Measurements from ENCODE around the gene IMPDH2. TPM values are rescaled to one million over a fixed set of nuclear protein-coding genes. Genes with fewer than 3 reads are reported as not detected.
A peak's percentile ranks its signal among the peaks of the same experiment; 100 is the strongest.

The IMPDH2 gene
- 10 to 100 TPM; 60.2 to 71.3 TPM for total RNA-seq
- long read RNA-seq, transcript IMPDH2-201 (14 exons, 1,643 nt), result major isoform, 94 of 170 reads
- long read RNA-seq, partial matches to known transcripts, result 4 of 170 reads
- long read RNA-seq, other reads (novel, unspliced or antisense), result 72 of 170 reads

DNA sequence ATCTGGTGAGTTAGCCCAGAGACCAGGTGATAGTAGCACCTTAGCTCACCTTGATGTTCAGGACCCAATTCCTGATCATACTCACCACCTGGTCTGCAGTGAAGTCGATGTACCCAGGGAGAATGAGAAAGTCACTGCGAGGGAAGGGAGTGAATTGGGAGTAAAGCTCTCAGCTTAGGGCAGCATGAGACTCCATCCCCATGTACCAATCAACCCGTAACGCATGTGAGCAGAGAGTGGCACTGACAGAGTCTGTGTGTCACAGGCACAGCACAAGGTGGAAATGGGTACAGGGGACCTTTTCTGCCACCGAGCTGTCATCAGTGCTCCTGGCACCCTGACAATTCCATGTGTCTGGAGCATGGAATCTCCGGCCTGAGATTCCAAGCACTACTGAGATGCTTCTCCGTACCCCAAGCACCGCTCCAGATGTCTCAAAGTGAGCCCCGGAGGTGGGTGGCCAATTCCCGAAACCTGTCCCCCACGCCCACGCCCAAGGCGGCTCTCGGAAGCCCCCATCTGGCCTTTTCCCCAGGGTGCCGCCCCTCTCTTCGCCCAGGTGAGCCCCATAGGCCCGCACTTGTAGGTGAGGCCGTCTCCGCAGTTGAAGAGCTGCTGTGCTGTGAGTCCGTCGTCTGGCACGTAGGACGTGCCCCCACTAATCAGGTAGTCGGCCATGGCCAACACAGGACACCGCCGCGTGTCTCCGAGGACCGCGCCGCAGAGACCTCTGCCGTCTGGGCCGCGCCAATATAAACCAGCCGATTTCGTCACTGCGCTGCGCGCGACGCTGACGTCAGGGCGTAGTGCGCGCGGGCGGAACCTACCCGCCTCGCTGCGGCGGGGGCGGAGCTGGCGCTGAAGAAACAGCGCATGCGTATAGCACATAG is at the start of gene IMPDH2:
Gene IMPDH2, minus strand, starts transcription at position 726 of the 890 bp plus-strand sequence. Its CDS starts 48 bp downstream, at position 678.
- intact Hi-C loops (cut with DNase I), result no loop called here
- DNase-seq, result peak; percentile 95

DNA sequence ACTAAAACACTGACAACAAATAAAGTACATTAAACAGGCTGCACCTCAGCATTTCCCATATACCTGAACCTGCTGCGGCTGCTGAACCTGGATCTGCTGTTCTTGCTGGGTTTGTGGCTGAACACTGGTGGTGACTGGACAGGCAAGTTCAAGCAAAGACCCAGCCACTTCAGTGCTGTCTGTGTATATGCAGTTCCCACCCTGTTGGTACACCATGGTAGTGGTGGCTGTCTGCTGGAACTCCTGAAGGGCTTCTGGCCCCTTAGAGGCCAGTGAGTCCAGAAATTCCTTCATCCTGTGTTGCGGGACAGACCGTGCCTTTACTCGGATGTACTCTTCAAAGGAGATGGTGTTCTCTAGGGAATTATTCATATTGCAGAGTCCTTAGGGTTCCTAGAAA is 47.4 kb upstream of the IMPDH2 start:
- ATAC-seq (no peak), DNase-seq (no peak)
- intact Hi-C loops (cut with DNase I), result no loop called here

More for the DNA sequence above, at the start of gene IMPDH2:
- peak; percentile 92 to 97 for ATAC-seq

DNA sequence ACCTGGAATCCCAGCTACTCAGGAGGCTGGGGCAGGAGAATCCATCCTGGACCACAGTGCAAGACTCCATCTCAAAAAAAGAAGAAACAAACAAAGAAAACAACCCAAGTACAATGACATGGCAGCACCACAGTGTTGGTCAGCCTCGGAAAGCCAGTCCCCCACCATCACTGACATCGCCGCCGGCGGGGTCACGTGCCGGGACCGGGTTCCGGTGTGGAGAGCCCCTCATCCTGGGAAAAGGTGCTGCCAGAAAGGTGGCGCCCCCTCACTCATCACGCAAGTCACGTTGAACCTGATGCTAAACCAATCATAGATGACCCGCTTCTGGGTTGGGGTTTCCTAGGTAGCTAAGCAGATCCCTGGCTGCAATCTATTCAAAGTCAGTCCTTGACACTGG is 46.9 kb upstream of the IMPDH2 start:
- no peak for ATAC-seq
- intact Hi-C loops (cut with DNase I), result no loop called here
- no peak for DNase-seq

DNA sequence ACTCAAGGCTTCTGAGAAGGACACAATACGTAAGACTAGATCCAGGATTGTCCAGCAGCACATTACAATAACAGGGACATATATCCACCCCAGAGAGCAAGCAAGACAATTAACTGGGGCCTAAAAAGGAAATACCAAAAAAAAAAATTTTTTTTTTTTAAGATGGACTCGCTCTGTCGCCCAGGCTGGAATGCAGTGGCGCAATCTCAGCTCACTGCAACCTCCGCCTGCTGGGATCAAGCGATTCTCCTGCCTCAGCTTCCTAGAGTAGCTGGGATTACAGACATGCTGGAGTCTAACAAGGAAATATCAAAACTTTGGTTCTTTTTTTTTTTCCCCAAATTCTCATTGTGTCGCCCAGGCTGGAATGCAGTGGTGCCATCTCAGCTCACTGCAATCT is 28.8 kb upstream of the IMPDH2 start:
- intact Hi-C loops (cut with DNase I), result no loop called here
- ATAC-seq, result no peak
- DNase-seq, result no peak

DNA sequence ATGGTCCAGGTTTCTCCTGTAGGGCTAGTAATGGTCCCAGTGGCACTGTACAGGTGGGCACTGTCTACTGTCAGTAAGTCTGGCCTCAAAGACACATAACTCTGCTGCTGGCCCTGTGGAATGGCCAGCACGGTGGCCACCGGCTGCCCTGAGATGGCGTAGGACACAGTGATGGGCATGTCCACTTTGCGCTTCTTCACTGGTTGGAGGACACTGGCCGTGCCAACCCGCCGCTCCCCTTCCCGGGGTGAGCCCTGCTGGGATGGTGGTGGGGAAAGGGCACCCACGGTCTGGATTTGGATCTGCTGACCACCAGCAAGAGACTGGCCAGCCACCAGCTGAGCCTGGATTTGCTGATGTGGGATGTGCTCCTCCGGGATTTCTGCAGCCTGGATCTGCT is 28.1 kb upstream of the IMPDH2 start:
- DNase-seq, result no peak
- intact Hi-C loops (cut with DNase I), result no loop called here
- ATAC-seq, result no peak

DNA sequence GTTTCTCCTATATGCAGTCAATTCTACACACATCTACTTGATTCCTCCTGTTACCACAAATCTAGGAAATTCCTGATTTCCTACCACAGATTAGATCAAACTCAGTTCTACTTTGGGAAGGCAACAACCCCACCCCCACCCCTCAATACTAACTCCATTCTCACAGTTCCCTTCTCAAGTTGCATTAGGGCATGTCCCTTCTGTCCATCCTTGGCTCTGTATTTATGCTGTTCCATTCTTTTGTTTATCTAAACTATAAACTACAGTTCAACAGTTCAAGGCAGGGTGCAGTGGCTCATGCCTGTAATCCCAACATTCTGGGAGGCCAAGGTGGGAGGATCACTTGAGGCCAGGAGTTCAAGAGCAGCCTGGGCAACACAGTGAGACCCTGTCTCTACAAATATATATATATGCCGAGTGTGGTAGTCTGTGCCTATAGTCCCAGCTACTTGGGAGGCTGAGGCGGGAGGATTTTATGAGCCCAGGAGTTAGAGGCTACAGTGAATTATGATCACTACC is 25.2 kb upstream of the IMPDH2 start:
- intact Hi-C loops (cut with DNase I), result no loop called here
- ATAC-seq (no peak), DNase-seq (no peak)

DNA sequence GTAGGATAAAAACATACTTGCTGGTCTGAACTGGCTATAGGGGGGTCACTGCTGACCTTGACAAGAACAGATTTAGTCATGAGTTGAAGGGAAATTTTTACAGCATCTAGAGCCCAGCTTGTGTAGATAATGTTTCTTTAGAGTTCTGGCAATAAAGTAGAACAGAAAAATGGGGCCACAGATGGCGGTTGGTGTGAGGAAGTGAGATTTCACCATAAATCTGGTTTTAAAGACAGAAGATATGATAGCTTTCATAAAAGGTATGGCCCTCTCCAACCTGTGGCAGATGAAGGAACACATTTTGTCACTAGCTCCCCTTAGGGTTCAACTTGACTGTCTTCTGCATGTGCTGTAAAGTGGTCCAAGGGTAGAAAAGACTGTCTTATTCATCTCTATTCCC is 24.3 kb upstream of the IMPDH2 start:
- ATAC-seq (no peak), DNase-seq (no peak)
- intact Hi-C loops (cut with DNase I), result no loop called here

DNA sequence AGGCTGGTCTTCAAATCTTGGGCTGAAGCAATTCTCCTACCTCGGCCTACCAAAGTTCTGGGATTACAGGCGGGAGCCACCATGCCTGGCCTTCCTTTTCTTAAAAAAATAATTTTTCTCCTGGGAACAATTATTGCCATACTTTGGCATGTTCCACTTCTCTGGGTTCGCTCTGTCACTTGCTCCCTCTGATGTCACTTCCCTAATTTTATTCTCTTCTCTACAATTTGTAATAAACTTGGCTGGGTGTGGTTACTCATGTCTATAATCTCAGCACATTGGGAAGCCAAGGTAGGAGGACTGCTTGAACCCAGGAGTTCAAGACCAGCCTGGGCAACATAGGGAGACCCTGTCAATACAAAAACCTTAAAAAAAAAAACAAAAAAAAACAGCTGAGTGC is 6.1 kb upstream of the IMPDH2 start:
- ATAC-seq (no peak), DNase-seq (no peak)
- intact Hi-C loops (cut with DNase I), result no loop called here

DNA sequence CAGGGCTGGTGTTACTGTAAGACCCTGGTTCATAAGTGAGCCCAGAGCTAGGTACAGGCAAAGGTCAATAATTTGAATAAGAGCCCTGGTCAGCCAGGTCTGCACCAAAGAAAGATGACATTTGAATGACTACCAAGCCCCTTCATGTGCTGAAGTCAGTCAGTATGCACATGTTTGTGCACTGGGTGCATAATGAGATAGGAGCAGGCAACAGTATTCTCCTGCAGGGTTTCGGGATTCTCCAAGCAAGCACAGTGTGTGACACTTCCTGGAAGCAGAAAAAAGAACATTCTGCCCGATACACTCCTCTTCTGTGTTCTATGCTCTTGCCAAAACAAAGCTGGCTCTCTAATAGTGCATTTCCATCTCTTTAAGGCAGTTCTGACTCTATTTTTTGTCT is 5.5 kb upstream of the IMPDH2 start:
- intact Hi-C loops (cut with DNase I), result no loop called here
- DNase-seq (no peak), ATAC-seq (no peak)

DNA sequence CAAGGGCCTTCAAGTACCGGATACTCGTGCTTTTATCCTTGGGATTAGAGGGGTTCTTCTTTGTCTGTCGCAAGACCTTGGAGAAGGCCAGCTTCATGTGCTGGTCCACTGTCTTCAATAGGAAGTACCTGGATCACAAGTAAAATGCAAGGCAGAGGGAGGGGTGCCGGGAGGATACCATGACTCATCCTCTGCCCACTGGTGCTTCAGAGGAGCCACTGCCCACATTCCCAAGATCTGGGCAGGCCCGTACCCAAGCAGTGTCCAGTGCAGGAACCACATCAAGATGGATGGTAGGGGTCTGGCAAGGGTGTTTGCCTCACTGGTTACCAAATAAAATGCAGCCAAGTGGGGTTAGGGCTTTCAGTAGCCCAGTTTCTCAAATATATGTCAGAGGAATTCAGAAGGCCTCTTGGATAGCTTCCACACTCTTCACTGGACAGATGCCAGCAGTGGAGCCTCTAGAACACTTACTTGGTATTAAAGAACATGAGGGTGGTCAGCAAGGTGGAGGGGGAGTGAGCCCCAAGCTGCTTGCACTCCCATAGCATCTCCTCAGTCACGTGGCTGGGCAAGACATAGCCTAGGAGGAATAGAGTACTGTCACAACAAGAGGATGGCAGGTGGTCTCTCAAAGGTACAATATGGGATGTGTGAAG is 3.6 kb upstream of the IMPDH2 start:
- ATAC-seq (peak in 1 of 2 donors; percentile 5), DNase-seq (no peak)
- intact Hi-C loops (cut with DNase I), result no loop called here

DNA sequence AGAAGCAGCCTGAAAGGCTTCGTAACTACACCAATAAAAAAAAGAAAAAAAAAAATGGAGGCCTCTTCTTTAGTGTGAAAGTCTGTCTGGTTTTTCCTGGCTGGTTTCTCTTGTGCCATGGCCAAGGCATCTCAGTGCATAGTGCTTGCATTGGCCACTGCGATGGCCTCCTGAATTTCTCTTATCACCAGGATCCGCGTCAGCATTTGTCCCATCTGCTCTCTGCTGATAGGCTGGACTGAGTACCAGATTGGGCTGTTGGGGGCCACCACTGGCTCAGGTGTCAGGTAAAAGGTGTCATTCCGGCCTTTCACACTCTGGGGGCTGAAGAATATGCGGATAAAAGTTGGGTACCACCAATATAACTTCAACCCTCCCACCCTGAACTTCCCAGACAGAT is 1.1 kb upstream of the IMPDH2 start:
- ATAC-seq, result no peak
- intact Hi-C loops (cut with DNase I), result no loop called here
- DNase-seq, result no peak

DNA sequence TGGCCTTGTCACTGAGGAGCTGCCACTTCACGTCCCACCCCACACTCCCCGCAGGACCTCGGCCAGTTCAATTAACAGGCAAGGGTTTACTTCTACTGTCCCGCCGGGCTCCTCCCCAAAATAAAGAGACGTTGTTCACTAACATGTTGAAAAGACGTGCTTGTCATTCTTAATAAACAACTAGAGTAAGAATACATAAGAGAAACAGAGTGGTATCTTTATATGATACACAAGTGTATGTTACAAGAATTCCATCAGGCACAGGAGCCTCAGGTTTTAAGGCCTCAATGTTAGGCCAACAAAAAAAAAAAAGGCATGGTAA is 326 bp upstream of the IMPDH2 start:
- intact Hi-C loops (cut with DNase I), result no loop called here
- ATAC-seq (no peak), DNase-seq (no peak)

DNA sequence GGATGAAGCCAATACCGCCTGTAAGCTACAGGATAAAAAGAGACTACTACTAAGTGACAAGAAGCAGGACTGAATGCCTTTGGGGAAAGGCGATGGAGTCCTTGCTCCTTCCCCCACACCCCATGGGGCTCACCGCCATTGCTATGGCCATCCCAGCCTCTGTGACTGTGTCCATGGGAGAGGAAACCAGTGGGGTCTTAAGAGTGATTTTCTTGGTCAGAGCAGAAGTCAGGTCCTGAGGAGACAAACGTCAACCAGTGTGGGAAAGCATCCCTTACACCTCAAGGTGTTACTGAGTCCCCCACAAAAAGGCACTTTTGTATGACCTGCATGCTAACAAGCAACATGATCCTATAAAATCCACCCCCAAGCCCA is 913 bp downstream of the IMPDH2 start:
- ATAC-seq, result no peak
- DNase-seq, result no peak
- intact Hi-C loops (cut with DNase I), result no loop called here

DNA sequence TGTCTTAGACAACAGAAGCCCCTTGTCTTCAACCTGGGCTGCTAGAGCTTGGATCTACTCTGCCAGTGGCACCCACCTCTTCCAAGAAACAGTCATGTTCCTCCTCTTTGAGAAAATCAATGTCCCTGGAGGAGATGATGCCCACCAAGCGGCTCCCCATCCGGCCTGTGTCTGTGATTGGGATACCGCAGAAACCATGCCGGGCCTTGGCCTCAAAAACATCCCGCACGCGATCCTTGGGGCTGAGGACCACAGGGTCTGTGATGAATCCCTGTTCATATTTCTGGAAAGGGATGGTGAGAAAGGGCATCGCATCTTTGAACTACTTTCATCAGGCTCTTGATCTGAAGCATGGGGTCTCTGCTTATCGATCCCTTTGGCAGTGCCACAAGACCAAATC is 1.6 kb downstream of the IMPDH2 start:
- intact Hi-C loops (cut with DNase I), result no loop called here
- ATAC-seq (no peak), DNase-seq (no peak)

DNA sequence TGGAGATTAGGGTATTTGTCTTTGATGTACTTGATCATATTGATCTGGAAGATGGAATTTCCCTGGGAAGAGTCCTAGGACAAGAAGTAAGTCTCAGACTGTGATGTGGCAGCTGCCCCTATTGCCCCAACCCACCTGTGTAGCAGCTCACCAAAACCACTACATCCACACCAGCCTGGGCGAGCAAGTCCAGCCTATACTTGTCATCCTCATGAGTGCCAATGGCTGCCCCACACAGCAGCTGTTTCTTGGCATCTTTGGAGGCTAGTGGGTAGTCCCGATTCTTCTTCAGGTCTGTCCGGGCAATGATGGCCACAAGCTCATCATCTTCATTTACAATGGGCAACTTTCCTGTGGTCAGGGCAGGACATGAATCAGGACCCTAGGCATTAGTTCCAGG is 2.7 kb downstream of the IMPDH2 start:
- ATAC-seq (no peak), DNase-seq (no peak)
- intact Hi-C loops (cut with DNase I), result no loop called here

DNA sequence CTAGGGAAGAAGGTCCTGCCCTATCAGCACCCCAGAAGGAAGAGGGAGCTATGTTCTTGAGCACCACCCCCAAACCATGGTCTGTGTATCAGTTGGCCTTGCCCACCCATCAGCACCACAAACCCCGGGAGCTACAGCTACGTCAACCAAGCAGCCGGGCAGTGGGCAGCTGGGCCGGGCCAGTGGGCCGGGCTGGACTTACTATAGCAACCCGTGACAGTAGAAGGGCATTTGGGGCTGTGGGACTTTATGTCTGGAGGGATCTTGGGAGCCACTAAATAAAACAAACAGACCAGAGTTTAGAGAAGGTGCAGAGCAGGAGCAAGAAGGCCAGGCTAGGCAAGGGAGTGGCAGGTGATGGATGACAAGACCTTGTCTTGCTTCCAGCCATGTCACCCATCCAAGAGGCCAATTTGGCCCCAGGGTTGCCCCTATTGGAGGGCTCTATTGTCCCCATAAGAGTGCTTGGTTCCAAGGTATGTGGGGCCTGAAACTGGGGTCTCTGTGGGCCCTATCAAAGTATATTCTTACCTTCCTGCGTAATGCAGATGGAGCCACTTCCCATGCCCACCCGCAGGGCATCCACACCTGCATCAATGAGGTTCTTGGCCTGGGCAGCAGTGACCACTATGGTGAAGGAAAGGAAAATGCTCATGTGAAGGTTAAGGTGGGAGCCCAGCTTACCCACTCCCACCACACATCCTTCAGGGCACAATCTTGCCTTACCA is 3.2 kb downstream of the IMPDH2 start:
- intact Hi-C loops (cut with DNase I), result no loop called here

DNA sequence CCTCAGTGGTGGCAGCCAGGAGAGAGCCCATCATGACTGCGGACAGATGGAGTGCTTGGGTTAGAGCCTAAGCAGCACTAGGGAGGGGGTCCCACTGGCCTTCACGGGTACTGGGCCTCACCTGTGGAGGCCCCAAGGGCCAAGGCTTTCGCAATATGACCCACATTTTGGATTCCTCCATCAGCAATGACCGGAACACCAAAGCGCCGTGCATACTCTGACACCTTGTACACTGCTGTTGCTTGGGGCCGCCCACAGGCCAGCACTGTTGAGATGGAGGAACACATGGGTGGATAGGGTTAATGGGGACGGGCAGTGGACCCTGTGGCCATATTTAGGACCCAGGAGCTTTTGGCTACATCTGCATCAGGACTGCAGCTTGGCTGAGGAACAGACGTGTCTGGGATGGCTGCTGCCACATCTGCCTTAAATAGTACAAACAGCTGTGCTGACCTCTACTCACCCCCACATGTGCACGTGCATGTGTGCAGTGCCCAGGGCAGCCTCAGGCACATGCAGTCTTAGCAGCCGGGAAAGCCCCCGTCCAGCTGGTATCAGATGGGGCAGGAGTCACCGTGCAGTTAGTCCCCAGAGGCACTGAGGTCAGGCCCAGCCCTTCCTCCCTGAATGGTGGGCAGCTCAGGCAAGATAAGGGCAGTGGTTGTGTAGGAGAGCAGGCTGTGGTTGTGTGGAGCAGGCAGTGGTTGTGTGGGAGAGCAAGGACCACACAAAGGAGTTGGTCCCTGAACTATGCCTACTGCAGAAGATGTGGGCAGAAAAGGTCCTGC is 4.0 kb downstream of the IMPDH2 start:
- no peak for ATAC-seq
- no peak for DNase-seq
- intact Hi-C loops (cut with DNase I), result no loop called here

More for the DNA sequence above, 3.2 kb downstream of the IMPDH2 start:
- ATAC-seq, result no peak
- DNase-seq, result no peak

DNA sequence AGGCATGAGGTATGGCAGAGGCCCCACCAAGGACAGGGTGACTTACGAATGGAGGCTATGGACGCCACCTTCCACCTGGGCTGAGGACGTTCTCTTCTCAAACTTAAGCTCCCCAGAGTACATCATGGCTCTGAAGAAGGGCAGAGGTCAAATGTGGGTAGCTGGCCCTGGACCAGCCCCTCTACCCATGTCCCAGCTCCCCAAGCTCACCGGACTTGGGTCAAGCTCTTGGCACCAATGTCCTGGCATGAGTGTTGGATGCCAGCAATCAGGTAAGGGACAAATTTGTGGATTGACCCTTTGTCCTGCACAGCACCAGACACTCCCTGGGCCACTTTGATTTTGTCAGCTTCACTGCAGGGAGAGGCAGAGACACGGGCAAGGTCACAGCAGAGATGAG is 4.7 kb downstream of the IMPDH2 start:
- ATAC-seq, result no peak
- intact Hi-C loops (cut with DNase I), result no loop called here

DNA sequence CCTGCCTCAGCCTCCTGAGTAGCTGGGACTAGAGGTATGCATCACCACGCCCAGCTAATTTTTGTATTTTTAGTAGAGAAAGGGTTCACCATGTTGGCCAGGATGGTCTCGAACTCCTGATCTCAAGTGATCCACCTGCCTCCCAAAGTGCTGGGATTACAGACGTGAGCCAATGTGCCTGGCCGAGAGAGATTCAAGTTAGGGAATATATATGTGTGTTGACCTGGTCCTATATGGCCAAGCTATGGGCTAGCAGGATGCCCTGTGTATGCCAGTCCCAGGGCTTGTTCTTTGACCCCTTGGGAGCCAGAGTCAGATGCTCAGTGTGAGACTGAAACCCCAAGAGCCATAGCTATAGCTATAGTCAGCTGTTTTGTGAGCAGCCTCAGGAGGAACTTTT is 5.4 kb downstream of the IMPDH2 start:
- ATAC-seq, result no peak
- no peak for DNase-seq
- intact Hi-C loops (cut with DNase I), result no loop called here

More for the DNA sequence above, 4.7 kb downstream of the IMPDH2 start:
- no peak for DNase-seq
